Pericardium fibroblast (primary cell): ENCODE data around the gene MMP10. TPM values are rescaled to one million over a fixed set of nuclear protein-coding genes. Genes with fewer than 3 reads are reported as not detected.

Experiments used
- total RNA-seq: library from RNA; depleted of rRNA; stranded (reverse); fragments of >200 nt; gene quantifications from 2 replicates; pipeline ENCODE4 v1.2.3, GENCODE V29; 2015

Gene MMP10
- total RNA-seq, result 0.12 and 1.7 TPM in 2 replicates

GRCh38 chr11:102780491-102780918, at the start of gene MMP10:
TSS of gene MMP10 (minus strand) at chr11:102780628. CDS start at chr11:102780591, 37 bp downstream.

GRCh38 chr11:102798012-102798746, 17.8 kb upstream of the MMP10 start, which contains the start of gene MMP1:
TSS of gene MMP1 (minus strand) at chr11:102798160. CDS start at chr11:102798092, 68 bp downstream.

GRCh38 chr11:102724904-102725500, 55.4 kb downstream of the MMP10 start, which contains the start of gene MMP8:
TSS of gene MMP8 (minus strand) at chr11:102724954. CDS start at chr11:102724855, 99 bp downstream.

Other genes starting within 250 kb of the MMP10 start
- not detected in 2 replicates for gene MMP7, start 249.9 kb downstream of the MMP10 start, total RNA-seq
- not detected in 2 replicates for gene MMP20, start 155.3 kb downstream of the MMP10 start, total RNA-seq
- not detected in 2 replicates for gene MMP27, start 74.9 kb downstream of the MMP10 start, total RNA-seq
- gene MMP8, start 55.7 kb downstream of the MMP10 start, total RNA-seq, result not detected in 2 replicates
- 0.82 and 8.6 TPM in 2 replicates for gene MMP1, start 17.5 kb upstream of the MMP10 start, total RNA-seq
- gene MMP3, start 63.0 kb upstream of the MMP10 start, total RNA-seq, result not detected in 2 replicates
- gene MMP12, start 94.4 kb upstream of the MMP10 start, total RNA-seq, result not detected in 2 replicates
- gene MMP13, start 175.1 kb upstream of the MMP10 start, total RNA-seq, result not detected in 2 replicates